ENCODE results near the gene RBBP8NL. TPM values are rescaled to one million over a fixed set of nuclear protein-coding genes. Genes with fewer than 3 reads are reported as not detected.

Gene RBBP8NL
- total RNA-seq, 6 experiments from 2014 or later = not detected

- no peaks in the 10 kb centered on the region for H3K9me3 Mint-ChIP-seq
- TF ChIP-seq, protein P1, sequence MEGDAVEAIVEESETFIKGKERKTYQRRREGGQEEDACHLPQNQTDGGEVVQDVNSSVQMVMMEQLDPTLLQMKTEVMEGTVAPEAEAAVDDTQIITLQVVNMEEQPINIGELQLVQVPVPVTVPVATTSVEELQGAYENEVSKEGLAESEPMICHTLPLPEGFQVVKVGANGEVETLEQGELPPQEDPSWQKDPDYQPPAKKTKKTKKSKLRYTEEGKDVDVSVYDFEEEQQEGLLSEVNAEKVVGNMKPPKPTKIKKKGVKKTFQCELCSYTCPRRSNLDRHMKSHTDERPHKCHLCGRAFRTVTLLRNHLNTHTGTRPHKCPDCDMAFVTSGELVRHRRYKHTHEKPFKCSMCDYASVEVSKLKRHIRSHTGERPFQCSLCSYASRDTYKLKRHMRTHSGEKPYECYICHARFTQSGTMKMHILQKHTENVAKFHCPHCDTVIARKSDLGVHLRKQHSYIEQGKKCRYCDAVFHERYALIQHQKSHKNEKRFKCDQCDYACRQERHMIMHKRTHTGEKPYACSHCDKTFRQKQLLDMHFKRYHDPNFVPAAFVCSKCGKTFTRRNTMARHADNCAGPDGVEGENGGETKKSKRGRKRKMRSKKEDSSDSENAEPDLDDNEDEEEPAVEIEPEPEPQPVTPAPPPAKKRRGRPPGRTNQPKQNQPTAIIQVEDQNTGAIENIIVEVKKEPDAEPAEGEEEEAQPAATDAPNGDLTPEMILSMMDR (IDR thresholded peaks at IDR 0.05) = no peak
- peaks cover 21% of the 10 kb centered on the region for H3K27me3 Mint-ChIP-seq (ENCODE audit: insufficient read depth)
- DNase-seq = no peak
- H3K4me1 Mint-ChIP-seq (ENCODE audit: low read depth) = no peaks in the 10 kb centered on the region
- no peak overlapping the region for H3K27ac Mint-ChIP-seq
- H3K4me3 Mint-ChIP-seq = no peak overlapping the region
- H3K36me3 Mint-ChIP-seq (ENCODE audit: low read depth) = no peaks in the 10 kb centered on the region
Observed at GRCh38 chr20:62425281-62426058, 1.9 kb downstream of the RBBP8NL start.

DNA sequence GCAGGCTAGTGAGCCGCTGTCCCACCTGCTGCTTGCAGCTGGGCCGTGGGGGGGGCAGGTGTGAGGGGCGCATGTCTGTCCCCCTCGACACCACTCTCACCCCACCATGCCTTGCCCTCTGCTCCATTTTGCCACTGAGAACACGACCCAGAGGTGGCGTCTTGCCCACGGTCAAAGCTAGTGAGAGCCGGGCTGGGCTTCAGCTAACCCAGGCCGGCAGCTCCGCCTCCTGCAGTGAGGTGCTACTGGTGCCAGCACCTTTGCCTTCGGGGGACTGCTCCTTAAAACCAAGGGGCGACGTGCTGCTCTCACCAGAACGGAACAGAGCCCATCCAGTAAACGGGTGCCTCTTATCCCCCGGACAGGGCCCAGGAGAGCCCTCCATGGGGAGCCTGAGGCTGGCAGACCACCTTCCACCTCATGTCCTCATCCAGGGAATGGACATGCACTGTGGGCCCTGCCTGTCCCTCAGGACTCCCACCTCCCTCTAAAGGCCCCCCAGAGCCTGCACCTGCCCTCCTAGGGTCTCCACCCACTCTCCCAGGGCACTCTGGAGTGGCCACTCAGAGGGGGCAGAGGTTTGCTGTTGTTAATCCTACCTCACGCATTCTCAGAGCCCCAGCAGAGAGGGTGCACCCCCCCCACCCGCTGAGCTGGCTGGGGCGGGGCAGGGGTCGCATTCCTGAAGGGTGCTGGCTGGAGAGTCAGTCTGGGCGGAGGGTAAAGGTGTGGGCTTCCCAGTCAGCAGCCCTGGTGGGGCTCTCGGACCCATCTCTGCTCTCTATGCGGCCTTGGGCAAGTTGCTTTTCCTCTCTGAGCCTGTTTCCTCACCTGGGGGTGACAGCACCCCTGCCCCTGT lies 2.9 kb downstream of the RBBP8NL start:
- peaks cover 19% of the 10 kb centered on the region for H3K27me3 Mint-ChIP-seq (ENCODE audit: insufficient read depth)
- DNase-seq = no peak
- H3K4me1 Mint-ChIP-seq (ENCODE audit: low read depth) = no peaks in the 10 kb centered on the region
- TF ChIP-seq, protein P1 (IDR thresholded peaks at IDR 0.05) = no peak
- H3K4me3 Mint-ChIP-seq = no peak overlapping the region
- H3K27ac Mint-ChIP-seq = no peak overlapping the region
- H3K9me3 Mint-ChIP-seq = no peaks in the 10 kb centered on the region
- H3K36me3 Mint-ChIP-seq (ENCODE audit: low read depth) = no peaks in the 10 kb centered on the region

- Mint-ChIP-seq H3K9me3 (no peaks in the 10 kb centered on the region), H3K4me1 (ENCODE audit: low read depth) (no peaks in the 10 kb centered on the region), H3K27me3 (ENCODE audit: insufficient read depth) (peaks cover 10% of the 10 kb centered on the region), H3K36me3 (ENCODE audit: low read depth) (no peaks in the 10 kb centered on the region), H3K4me3 (no peak overlapping the region), H3K27ac (no peak overlapping the region)
- no peak for DNase-seq
- TF ChIP-seq, protein P1 (IDR thresholded peaks at IDR 0.05) = no peak
Observed at GRCh38 chr20:62423326-62423706, 4.0 kb downstream of the RBBP8NL start.

- no peaks in the 10 kb centered on the region for H3K9me3 Mint-ChIP-seq
- no peaks in the 10 kb centered on the region for H3K4me1 Mint-ChIP-seq (ENCODE audit: low read depth)
- TF ChIP-seq, protein P1 (IDR thresholded peaks at IDR 0.05) = no peak
- H3K4me3 Mint-ChIP-seq = no peak overlapping the region
- DNase-seq = no peak
- no peak overlapping the region for H3K27ac Mint-ChIP-seq
- peaks cover 10% of the 10 kb centered on the region for H3K27me3 Mint-ChIP-seq (ENCODE audit: insufficient read depth)
- no peaks in the 10 kb centered on the region for H3K36me3 Mint-ChIP-seq (ENCODE audit: low read depth)
Observed at GRCh38 chr20:62422636-62423325, 4.6 kb downstream of the RBBP8NL start.

DNA sequence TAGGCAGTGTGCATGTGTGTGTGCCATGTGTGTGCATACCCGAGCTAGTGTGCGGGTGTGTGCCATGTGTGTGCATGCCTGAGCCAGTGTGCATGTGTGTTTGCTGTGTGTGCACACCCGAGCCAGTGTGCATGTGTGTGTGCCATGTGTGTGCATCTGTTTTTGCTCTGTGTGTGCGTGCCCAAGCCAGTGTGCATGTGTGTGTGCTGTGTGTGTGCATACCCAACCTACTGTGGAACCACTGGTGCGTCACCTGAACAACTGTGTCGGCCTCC lies 5.7 kb downstream of the RBBP8NL start:
- Mint-ChIP-seq H3K4me3 (no peak overlapping the region), H3K27ac (no peak overlapping the region), H3K36me3 (ENCODE audit: low read depth) (no peaks in the 10 kb centered on the region), H3K4me1 (ENCODE audit: low read depth) (no peaks in the 10 kb centered on the region), H3K27me3 (ENCODE audit: insufficient read depth) (peaks cover 11% of the 10 kb centered on the region), H3K9me3 (no peaks in the 10 kb centered on the region)
- no peak for DNase-seq
- TF ChIP-seq, protein P1 (IDR thresholded peaks at IDR 0.05) = no peak
